ENCODE measurements around the gene SPTB.

The SPTB gene

GRCh38 chr14:64696355-64696857 lies 183.3 kb downstream of the SPTB start:
- Histone ChIP-seq H3K4me1 (ENCODE audit: control insufficient read depth in 5 of 5, insufficient read depth in 5 of 5, low read length in 5 of 5) (peaks cover 5 to 23% (median 17%) of the 10 kb centered on the region in 5 donors), H3K4me3 (ENCODE audit: low read depth in 1 of 5, low read length in 5 of 5) (no peak overlapping the region), H3K36me3 (ENCODE audit: control insufficient read depth in 5 of 5, insufficient read depth in 5 of 5, low read length in 5 of 5) (no peaks in the 10 kb centered on the region), H3K27me3 (ENCODE audit: control insufficient read depth in 5 of 5, insufficient read depth in 4 of 5, low read length in 5 of 5) (no peaks in the 10 kb centered on the region), H3K9ac (ENCODE audit: low read length in 5 of 5) (no peak overlapping the region), H3K9me3 (ENCODE audit: control insufficient read depth in 5 of 5, low read length in 5 of 5) (no peaks in the 10 kb centered on the region), H3K27ac (ENCODE audit: low read depth, low read length) (no peak overlapping the region)
